Fibroblast of pulmonary artery (primary cell): ENCODE measurements around the gene KCNT2.

Experiments
- DNase-seq: peaks from one replicate; pipeline ENCODE4 v3.0.0-alpha.2; 2010; ENCODE audit warnings: low read depth
- H3K4me3 ChIP-seq: replicated peaks from 2 replicates; pipeline ENCODE4 v1.5.1; 2011; ENCODE audit warnings: low read depth, mild to moderate bottlenecking, control low read depth, low read length, moderate library complexity
- TF ChIP-seq, protein P1 (sequence below): IDR thresholded peaks from 2 replicates; pipeline ENCODE4 v1.5.1; 2011; ENCODE audit warnings: mild to moderate bottlenecking, control low read depth, low read length, inconsistent platforms; ENCODE audit errors: missing control alignments

KCNT2 gene

DNA sequence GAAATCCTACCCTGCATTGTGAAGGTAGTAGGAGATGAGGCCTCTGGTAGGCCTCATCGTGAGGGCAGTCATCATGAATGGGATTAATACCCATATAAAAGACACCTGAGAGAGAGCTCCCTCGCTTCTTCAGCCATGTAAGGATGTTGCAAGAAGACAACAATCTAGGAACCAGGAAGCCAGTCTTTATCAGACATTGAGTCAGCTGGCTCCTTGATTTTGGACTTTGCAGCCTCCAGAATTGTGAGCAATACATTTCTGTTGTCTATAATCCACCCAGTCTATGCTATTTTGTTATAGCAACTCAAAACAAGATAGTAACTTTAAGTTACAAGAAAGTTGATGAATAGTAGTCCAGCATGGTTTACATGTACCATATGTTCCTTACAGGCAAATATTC is 208.5 kb downstream of the KCNT2 start:
- no peak overlapping the region for H3K4me3 ChIP-seq
- DNase-seq, result no peak
- TF ChIP-seq, protein P1, sequence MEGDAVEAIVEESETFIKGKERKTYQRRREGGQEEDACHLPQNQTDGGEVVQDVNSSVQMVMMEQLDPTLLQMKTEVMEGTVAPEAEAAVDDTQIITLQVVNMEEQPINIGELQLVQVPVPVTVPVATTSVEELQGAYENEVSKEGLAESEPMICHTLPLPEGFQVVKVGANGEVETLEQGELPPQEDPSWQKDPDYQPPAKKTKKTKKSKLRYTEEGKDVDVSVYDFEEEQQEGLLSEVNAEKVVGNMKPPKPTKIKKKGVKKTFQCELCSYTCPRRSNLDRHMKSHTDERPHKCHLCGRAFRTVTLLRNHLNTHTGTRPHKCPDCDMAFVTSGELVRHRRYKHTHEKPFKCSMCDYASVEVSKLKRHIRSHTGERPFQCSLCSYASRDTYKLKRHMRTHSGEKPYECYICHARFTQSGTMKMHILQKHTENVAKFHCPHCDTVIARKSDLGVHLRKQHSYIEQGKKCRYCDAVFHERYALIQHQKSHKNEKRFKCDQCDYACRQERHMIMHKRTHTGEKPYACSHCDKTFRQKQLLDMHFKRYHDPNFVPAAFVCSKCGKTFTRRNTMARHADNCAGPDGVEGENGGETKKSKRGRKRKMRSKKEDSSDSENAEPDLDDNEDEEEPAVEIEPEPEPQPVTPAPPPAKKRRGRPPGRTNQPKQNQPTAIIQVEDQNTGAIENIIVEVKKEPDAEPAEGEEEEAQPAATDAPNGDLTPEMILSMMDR, result no peak

GRCh38 chr1:196393742-196394141 is 214.5 kb downstream of the KCNT2 start:
- TF ChIP-seq, protein P1, result no peak
- peak; percentile 79 for DNase-seq
- no peak overlapping the region for H3K4me3 ChIP-seq

DNA sequence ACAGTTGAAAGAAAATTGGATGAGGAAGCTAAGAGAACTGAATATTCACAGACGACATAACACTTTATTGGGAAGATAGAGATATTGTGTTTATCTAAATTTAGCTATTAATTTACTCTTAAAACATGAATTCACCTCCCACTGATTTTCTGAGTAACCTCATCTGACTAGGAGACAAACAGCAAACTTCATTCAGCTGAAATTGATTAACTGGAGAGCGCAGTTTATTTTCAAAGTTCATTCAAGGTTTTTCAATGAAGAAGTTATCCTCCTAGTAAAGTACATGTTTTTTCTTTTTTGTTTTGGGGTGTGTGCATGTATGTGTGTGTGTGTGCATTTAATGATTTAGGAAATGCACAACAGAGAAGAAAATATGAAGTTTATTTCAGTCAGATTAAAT is 215.0 kb downstream of the KCNT2 start:
- H3K4me3 ChIP-seq, result no peak overlapping the region
- DNase-seq, result no peak
- TF ChIP-seq, protein P1, result no peak

- H3K4me3 ChIP-seq, result no peak overlapping the region
- TF ChIP-seq, protein P1, result no peak
- no peak for DNase-seq
These were observed 220.5 kb downstream of the KCNT2 start for GRCh38 chr1:196387766-196388165.

GRCh38 chr1:196385109-196385508 is 223.1 kb downstream of the KCNT2 start:
- DNase-seq, result no peak
- no peak overlapping the region for H3K4me3 ChIP-seq
- TF ChIP-seq, protein P1, result no peak

- TF ChIP-seq, protein P1, result no peak
- DNase-seq, result no peak
- no peak overlapping the region for H3K4me3 ChIP-seq
These were observed 225.9 kb downstream of the KCNT2 start for GRCh38 chr1:196382383-196382782.

DNA sequence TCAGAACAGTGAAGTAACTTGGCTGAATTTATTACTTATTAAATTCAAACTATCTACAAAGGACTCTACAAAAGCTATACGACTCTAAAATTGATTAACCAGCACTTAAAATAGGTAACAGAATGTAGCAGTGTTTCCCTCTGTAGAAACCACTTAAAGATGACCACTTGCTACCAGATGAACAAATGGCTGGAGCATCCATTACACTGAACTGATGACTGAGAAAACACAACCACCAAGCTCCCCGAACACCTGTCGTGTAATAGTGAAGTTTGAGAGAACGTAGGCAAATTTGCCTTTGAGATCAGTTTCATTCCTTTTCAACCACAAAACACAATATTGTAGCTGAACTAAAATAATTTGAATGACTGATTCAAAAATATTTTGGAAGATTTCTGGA is 226.7 kb downstream of the KCNT2 start:
- H3K4me3 ChIP-seq, result no peak overlapping the region
- DNase-seq, result no peak
- TF ChIP-seq, protein P1, result no peak
